HL-60 (cell line): ENCODE measurements around the gene SDR42E2.

Experiments used
- DNase-seq, 2 experiments: peaks; one replicate each; pipeline ENCODE4 v3.0.0-alpha.2; 2010 to 2020; ENCODE audit warnings: low read depth in 1 of 2, low spot score in 1 of 2
- H3K27ac ChIP-seq: fragments of 250-450 bp; sonication (Bioruptor Pico); replicated peaks from 2 replicates; pipeline ENCODE4 v1.5.1; 2020; ENCODE audit warnings: mild to moderate bottlenecking, moderate library complexity
- H3K27me3 ChIP-seq: fragments of 250-450 bp; sonication (Bioruptor Pico); 2 replicates; pipeline ENCODE4 v1.5.1; 2021; ENCODE audit warnings: mild to moderate bottlenecking, moderate library complexity; ENCODE audit not compliant: insufficient read depth, poor library complexity, severe bottlenecking
- H3K4me3 ChIP-seq: replicated peaks from 2 replicates; pipeline ENCODE4 v1.5.1; 2011; ENCODE audit warnings: mild to moderate bottlenecking, control low read depth, low read length; ENCODE audit not compliant: insufficient read depth
- GABPA ChIP-seq: IDR thresholded peaks from 2 replicates; pipeline ENCODE4 v1.6.1; 2012; ENCODE audit warnings: low read depth
- POLR2AphosphoS5 ChIP-seq: IDR thresholded peaks from 2 replicates; pipeline ENCODE4 v1.6.1; 2012; ENCODE audit warnings: low read depth
- SPI1 ChIP-seq: IDR thresholded peaks from 2 replicates; pipeline ENCODE4 v1.6.1; 2012; ENCODE audit warnings: low read depth, mild to moderate bottlenecking, borderline replicate concordance
- TF ChIP-seq, protein P1 (sequence below): IDR thresholded peaks from 2 replicates; pipeline ENCODE4 v1.6.1; 2012; ENCODE audit warnings: low read depth; ENCODE audit not compliant: insufficient replicate concordance
- TF ChIP-seq, protein P2 (sequence below): IDR thresholded peaks from one replicate; pipeline ENCODE4 v1.5.1; 2011; ENCODE audit warnings: low read length, control low read depth, inconsistent platforms; ENCODE audit not compliant: insufficient read depth

Gene SDR42E2

DNA sequence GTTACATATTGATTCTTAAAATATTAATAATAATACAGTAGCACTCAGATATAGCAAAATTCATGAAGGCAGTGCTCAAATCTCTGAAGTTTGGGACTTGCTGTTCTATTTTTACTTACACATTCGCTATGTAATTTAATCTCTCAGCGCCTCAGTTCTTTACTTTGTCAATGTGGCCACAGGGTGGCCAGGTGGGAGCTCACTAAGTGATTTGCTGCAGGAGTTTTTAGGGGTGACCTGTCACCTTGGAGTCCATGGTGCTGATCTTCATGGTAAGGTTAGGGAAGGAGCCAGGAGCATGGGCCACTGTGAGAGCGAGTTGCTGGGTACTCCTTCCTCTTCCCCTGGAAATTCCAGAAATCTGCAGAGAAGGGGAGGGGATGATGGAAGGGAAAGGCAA lies 41.9 kb upstream of the SDR42E2 start:
- TF ChIP-seq GABPA: no peak
- no peak for TF ChIP-seq POLR2AphosphoS5
- TF ChIP-seq, protein P1, sequence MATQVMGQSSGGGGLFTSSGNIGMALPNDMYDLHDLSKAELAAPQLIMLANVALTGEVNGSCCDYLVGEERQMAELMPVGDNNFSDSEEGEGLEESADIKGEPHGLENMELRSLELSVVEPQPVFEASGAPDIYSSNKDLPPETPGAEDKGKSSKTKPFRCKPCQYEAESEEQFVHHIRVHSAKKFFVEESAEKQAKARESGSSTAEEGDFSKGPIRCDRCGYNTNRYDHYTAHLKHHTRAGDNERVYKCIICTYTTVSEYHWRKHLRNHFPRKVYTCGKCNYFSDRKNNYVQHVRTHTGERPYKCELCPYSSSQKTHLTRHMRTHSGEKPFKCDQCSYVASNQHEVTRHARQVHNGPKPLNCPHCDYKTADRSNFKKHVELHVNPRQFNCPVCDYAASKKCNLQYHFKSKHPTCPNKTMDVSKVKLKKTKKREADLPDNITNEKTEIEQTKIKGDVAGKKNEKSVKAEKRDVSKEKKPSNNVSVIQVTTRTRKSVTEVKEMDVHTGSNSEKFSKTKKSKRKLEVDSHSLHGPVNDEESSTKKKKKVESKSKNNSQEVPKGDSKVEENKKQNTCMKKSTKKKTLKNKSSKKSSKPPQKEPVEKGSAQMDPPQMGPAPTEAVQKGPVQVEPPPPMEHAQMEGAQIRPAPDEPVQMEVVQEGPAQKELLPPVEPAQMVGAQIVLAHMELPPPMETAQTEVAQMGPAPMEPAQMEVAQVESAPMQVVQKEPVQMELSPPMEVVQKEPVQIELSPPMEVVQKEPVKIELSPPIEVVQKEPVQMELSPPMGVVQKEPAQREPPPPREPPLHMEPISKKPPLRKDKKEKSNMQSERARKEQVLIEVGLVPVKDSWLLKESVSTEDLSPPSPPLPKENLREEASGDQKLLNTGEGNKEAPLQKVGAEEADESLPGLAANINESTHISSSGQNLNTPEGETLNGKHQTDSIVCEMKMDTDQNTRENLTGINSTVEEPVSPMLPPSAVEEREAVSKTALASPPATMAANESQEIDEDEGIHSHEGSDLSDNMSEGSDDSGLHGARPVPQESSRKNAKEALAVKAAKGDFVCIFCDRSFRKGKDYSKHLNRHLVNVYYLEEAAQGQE: peak; percentile 50
- TF ChIP-seq, protein P2, sequence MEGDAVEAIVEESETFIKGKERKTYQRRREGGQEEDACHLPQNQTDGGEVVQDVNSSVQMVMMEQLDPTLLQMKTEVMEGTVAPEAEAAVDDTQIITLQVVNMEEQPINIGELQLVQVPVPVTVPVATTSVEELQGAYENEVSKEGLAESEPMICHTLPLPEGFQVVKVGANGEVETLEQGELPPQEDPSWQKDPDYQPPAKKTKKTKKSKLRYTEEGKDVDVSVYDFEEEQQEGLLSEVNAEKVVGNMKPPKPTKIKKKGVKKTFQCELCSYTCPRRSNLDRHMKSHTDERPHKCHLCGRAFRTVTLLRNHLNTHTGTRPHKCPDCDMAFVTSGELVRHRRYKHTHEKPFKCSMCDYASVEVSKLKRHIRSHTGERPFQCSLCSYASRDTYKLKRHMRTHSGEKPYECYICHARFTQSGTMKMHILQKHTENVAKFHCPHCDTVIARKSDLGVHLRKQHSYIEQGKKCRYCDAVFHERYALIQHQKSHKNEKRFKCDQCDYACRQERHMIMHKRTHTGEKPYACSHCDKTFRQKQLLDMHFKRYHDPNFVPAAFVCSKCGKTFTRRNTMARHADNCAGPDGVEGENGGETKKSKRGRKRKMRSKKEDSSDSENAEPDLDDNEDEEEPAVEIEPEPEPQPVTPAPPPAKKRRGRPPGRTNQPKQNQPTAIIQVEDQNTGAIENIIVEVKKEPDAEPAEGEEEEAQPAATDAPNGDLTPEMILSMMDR: no peak
- H3K27ac ChIP-seq: no peak overlapping the region
- no peak overlapping the region for H3K4me3 ChIP-seq
- no peaks in the 10 kb centered on the region for H3K27me3 ChIP-seq
- DNase-seq: no peak

DNA sequence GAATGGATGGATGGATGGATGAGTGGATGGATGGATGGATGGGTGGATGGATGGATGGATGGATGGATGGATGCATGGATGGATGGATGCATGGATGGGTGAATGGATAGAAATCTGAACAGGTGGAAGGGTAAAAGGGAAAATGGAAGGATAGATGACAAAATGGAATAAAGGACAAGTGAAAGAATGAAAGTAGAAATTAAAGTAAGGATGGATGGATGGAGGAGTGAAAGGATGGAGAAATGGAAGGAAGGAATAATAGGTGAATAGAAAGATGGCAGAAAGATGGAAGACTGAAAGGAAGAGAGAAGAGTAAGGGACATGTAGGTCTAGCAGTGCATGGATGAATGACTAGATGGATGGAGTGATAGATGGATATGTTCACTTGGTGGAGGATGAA lies 40.1 kb upstream of the SDR42E2 start:
- H3K27ac ChIP-seq: no peak overlapping the region
- no peak for DNase-seq
- TF ChIP-seq, protein P2: no peak
- TF ChIP-seq GABPA (no peak), POLR2AphosphoS5 (no peak), SPI1 (no peak)
- TF ChIP-seq, protein P1: no peak
- no peak overlapping the region for H3K4me3 ChIP-seq
- no peaks in the 10 kb centered on the region for H3K27me3 ChIP-seq

DNA sequence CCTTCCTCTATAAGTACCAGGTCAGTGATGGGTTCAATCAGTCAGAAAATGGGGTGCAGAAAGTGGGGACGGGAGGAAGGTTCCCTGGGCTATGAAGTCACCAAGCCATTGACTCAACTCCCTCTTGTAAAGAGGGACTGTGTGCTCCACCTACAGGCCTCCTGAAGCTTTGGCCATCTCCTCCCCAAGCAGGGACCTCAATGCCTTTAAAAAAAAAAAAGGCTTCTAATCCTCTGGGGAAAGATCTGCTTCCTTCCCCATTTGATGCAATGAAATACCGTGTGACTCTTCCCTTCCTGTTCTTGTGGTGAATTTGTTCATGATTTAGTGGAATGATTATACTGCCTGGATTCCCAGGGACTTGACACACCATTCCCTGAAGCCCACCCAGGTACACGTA lies 39.2 kb upstream of the SDR42E2 start:
- no peak overlapping the region for H3K27ac ChIP-seq
- H3K27me3 ChIP-seq: no peaks in the 10 kb centered on the region
- H3K4me3 ChIP-seq: no peak overlapping the region
- DNase-seq: peak; percentile 14 to 57
- TF ChIP-seq SPI1 (peak; percentile 56; the same call in 1 of the 2 replicates), GABPA (no peak), POLR2AphosphoS5 (no peak)
- TF ChIP-seq, protein P1: no peak
- TF ChIP-seq, protein P2: peak; percentile 46
